T-helper 17 cell (primary cell): ENCODE data around the gene TBC1D22A. TPM values are rescaled to one million over a fixed set of nuclear protein-coding genes. Genes with fewer than 3 reads are reported as not detected.

ENCODE experiments used
- ATAC-seq: fragments of 150-1000 bp; cut with Tn5 transposase; 2 replicates; pipeline ENCODE4 v1.10.0; 2021; ENCODE audit warnings: mild to moderate bottlenecking, moderate library complexity
- DNase-seq, 3 donors: peaks; one replicate each; pipeline versions ENCODE4 v3.0.0 to v3.0.0-alpha.2; 2020 to 2021
- H3K9me3 ChIP-seq: one replicate; pipeline ENCODE4 v1.7.0; 2013; ENCODE audit warnings: low read length, mild to moderate bottlenecking; ENCODE audit not compliant: control insufficient read depth, poor library complexity, severe bottlenecking
- H3K27ac Mint-ChIP-seq: one replicate; pipeline ENCODE4 v1.8.0; 2022; ENCODE audit warnings: mild to moderate bottlenecking, moderate library complexity, mixed read lengths
- H3K27me3 Mint-ChIP-seq: one replicate; pipeline ENCODE4 v1.8.0; 2022; ENCODE audit warnings: mixed read lengths
- H3K36me3 Mint-ChIP-seq: one replicate; pipeline ENCODE4 v1.8.0; 2022; ENCODE audit warnings: low read depth, mixed read lengths
- H3K4me1 Mint-ChIP-seq: one replicate; pipeline ENCODE4 v1.8.0; 2022; ENCODE audit warnings: mild to moderate bottlenecking, mixed read lengths
- H3K4me3 Mint-ChIP-seq: one replicate; pipeline ENCODE4 v1.8.0; 2022; ENCODE audit warnings: mild to moderate bottlenecking, moderate library complexity, mixed read lengths
- total RNA-seq, 4 donors: library from RNA in 2 of 4; stranded (reverse) in 2 of 4; gene quantifications; one replicate each; pipeline ENCODE4 v1.2.3 and lab custom pipeline; 2022 to 2026

The TBC1D22A gene
- total RNA-seq, 2 donors from 2014 or later: 42.1 to 43.8 TPM

- peak overlapping the region; percentile 27 for H3K27ac Mint-ChIP-seq
- no peak overlapping the region for H3K4me3 Mint-ChIP-seq
- peaks cover 30% of the 10 kb centered on the region for H3K4me1 Mint-ChIP-seq
- H3K27me3 Mint-ChIP-seq: no peaks in the 10 kb centered on the region
- H3K9me3 ChIP-seq: no peaks in the 10 kb centered on the region
- DNase-seq (no peak), ATAC-seq (no peak)
- peaks cover 5% of the 10 kb centered on the region for H3K36me3 Mint-ChIP-seq
These were observed 37.8 kb downstream of the TBC1D22A start for GRCh38 chr22:46800102-46800857.

- H3K36me3 Mint-ChIP-seq: peaks cover 5% of the 10 kb centered on the region
These were observed 38.9 kb downstream of the TBC1D22A start for GRCh38 chr22:46801331-46801811.

GRCh38 chr22:46801826-46802607, 39.6 kb downstream of the TBC1D22A start:
- H3K27ac Mint-ChIP-seq: peak overlapping the region; percentile 92
- H3K36me3 Mint-ChIP-seq: peaks cover 8% of the 10 kb centered on the region
- no peaks in the 10 kb centered on the region for H3K9me3 ChIP-seq
- peak overlapping the region; percentile 36 for H3K4me3 Mint-ChIP-seq
- ATAC-seq (no peak), DNase-seq (no peak)
- H3K27me3 Mint-ChIP-seq: no peaks in the 10 kb centered on the region
- peaks cover 37% of the 10 kb centered on the region for H3K4me1 Mint-ChIP-seq

More at GRCh38 chr22:46801331-46801811, 38.9 kb downstream of the TBC1D22A start:
- no peaks in the 10 kb centered on the region for H3K9me3 ChIP-seq
- ATAC-seq (no peak), DNase-seq (no peak)
- H3K4me1 Mint-ChIP-seq: peaks cover 30% of the 10 kb centered on the region
- H3K27me3 Mint-ChIP-seq: no peaks in the 10 kb centered on the region
- H3K4me3 Mint-ChIP-seq: no peak overlapping the region
- peak overlapping the region; percentile 92 for H3K27ac Mint-ChIP-seq

GRCh38 chr22:46802608-46803027, 40.2 kb downstream of the TBC1D22A start:
- no peaks in the 10 kb centered on the region for H3K9me3 ChIP-seq
- H3K27me3 Mint-ChIP-seq: no peaks in the 10 kb centered on the region
- ATAC-seq (no peak), DNase-seq (no peak)
- H3K4me3 Mint-ChIP-seq: peak overlapping the region; percentile 36
- H3K4me1 Mint-ChIP-seq: peaks cover 41% of the 10 kb centered on the region
- H3K36me3 Mint-ChIP-seq: peaks cover 10% of the 10 kb centered on the region
- peak overlapping the region; percentile 92 for H3K27ac Mint-ChIP-seq

GRCh38 chr22:46803031-46803880, 40.8 kb downstream of the TBC1D22A start:
- Mint-ChIP-seq H3K27ac (no peak overlapping the region), H3K4me1 (peaks cover 43% of the 10 kb centered on the region), H3K27me3 (no peaks in the 10 kb centered on the region), H3K4me3 (peak overlapping the region; percentile 71), H3K36me3 (peaks cover 10% of the 10 kb centered on the region)
- peak; percentile 87 for ATAC-seq
- no peaks in the 10 kb centered on the region for H3K9me3 ChIP-seq
- DNase-seq: peak; percentile 64 to 72 (median 67)

GRCh38 chr22:46803936-46804335, 41.5 kb downstream of the TBC1D22A start:
- H3K27ac Mint-ChIP-seq: no peak overlapping the region
- no peak for DNase-seq
- no peaks in the 10 kb centered on the region for H3K27me3 Mint-ChIP-seq

GRCh38 chr22:46806794-46807193, 44.3 kb downstream of the TBC1D22A start:
- H3K36me3 Mint-ChIP-seq: peaks cover 8% of the 10 kb centered on the region
- H3K4me3 Mint-ChIP-seq: no peak overlapping the region
- no peak for ATAC-seq
- no peak for DNase-seq
- H3K27ac Mint-ChIP-seq: peak overlapping the region; percentile 79
- H3K9me3 ChIP-seq: no peaks in the 10 kb centered on the region
- peaks cover 37% of the 10 kb centered on the region for H3K4me1 Mint-ChIP-seq
- H3K27me3 Mint-ChIP-seq: no peaks in the 10 kb centered on the region

More at GRCh38 chr22:46803936-46804335, 41.5 kb downstream of the TBC1D22A start:
- Mint-ChIP-seq H3K36me3 (peaks cover 8% of the 10 kb centered on the region), H3K4me3 (no peak overlapping the region), H3K4me1 (peaks cover 39% of the 10 kb centered on the region)
- ATAC-seq: no peak
- H3K9me3 ChIP-seq: no peaks in the 10 kb centered on the region

GRCh38 chr22:46807458-46807857, 45.0 kb downstream of the TBC1D22A start:
- no peaks in the 10 kb centered on the region for H3K9me3 ChIP-seq
- H3K4me3 Mint-ChIP-seq: no peak overlapping the region
- ATAC-seq (no peak), DNase-seq (no peak)
- H3K4me1 Mint-ChIP-seq: peaks cover 32% of the 10 kb centered on the region
- H3K36me3 Mint-ChIP-seq: peaks cover 5% of the 10 kb centered on the region
- peak overlapping the region; percentile 79 for H3K27ac Mint-ChIP-seq
- no peaks in the 10 kb centered on the region for H3K27me3 Mint-ChIP-seq

GRCh38 chr22:46809153-46809885, 46.9 kb downstream of the TBC1D22A start:
- ATAC-seq: no peak
- H3K36me3 Mint-ChIP-seq: peaks cover 5% of the 10 kb centered on the region
- no peaks in the 10 kb centered on the region for H3K9me3 ChIP-seq
- H3K27ac Mint-ChIP-seq: peak overlapping the region; percentile 89
- no peak for DNase-seq
- H3K4me1 Mint-ChIP-seq: peaks cover 31% of the 10 kb centered on the region
- H3K27me3 Mint-ChIP-seq: no peaks in the 10 kb centered on the region
- no peak overlapping the region for H3K4me3 Mint-ChIP-seq

- H3K9me3 ChIP-seq: no peaks in the 10 kb centered on the region
- Mint-ChIP-seq H3K4me3 (no peak overlapping the region), H3K4me1 (peaks cover 41% of the 10 kb centered on the region), H3K36me3 (peaks cover 5% of the 10 kb centered on the region), H3K27me3 (no peaks in the 10 kb centered on the region), H3K27ac (peak overlapping the region; percentile 89)
- ATAC-seq (no peak), DNase-seq (no peak)
These were observed 48.7 kb downstream of the TBC1D22A start for GRCh38 chr22:46810856-46811786.

- no peak for ATAC-seq
- H3K36me3 Mint-ChIP-seq: peaks cover 3% of the 10 kb centered on the region
- no peaks in the 10 kb centered on the region for H3K9me3 ChIP-seq
- H3K4me3 Mint-ChIP-seq: no peak overlapping the region
- no peak for DNase-seq
- no peak overlapping the region for H3K27ac Mint-ChIP-seq
- H3K4me1 Mint-ChIP-seq: peaks cover 38% of the 10 kb centered on the region
- H3K27me3 Mint-ChIP-seq: no peaks in the 10 kb centered on the region
These were observed 49.7 kb downstream of the TBC1D22A start for GRCh38 chr22:46812034-46812605.
